Measurements from ENCODE around the gene GRWD1.
A peak's percentile ranks its signal among the peaks of the same experiment; 100 is the strongest.

Gene GRWD1

GRCh38 chr19:48428670-48429069 is 17.1 kb upstream of the GRWD1 start:
- DNase-seq: no peak

GRCh38 chr19:48433337-48433736 is 12.4 kb upstream of the GRWD1 start:
- DNase-seq: no peak

DNA sequence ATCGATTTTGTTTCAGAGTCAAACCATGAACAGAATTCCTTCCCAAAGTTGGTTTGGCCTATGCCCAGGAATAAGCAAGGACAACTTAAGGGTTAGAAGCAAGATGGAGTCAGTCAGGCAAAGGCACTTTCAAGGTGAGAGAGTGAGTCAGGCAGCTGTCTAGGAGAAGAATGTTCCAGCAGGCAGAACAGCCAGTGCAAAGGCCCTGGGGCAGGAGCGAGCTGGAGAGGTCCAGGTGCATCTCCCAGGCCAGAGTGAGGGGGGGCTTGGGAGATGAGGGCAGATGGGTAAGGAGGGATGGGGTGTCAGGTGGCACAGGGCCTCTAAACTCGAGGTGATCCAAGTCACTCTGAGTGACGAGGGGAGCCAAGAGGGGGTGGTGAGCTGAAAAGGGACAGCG is 9.2 kb upstream of the GRWD1 start:
- DNase-seq: no peak

- no peak for DNase-seq
These were observed 4.3 kb upstream of the GRWD1 start for GRCh38 chr19:48441360-48442050.

DNA sequence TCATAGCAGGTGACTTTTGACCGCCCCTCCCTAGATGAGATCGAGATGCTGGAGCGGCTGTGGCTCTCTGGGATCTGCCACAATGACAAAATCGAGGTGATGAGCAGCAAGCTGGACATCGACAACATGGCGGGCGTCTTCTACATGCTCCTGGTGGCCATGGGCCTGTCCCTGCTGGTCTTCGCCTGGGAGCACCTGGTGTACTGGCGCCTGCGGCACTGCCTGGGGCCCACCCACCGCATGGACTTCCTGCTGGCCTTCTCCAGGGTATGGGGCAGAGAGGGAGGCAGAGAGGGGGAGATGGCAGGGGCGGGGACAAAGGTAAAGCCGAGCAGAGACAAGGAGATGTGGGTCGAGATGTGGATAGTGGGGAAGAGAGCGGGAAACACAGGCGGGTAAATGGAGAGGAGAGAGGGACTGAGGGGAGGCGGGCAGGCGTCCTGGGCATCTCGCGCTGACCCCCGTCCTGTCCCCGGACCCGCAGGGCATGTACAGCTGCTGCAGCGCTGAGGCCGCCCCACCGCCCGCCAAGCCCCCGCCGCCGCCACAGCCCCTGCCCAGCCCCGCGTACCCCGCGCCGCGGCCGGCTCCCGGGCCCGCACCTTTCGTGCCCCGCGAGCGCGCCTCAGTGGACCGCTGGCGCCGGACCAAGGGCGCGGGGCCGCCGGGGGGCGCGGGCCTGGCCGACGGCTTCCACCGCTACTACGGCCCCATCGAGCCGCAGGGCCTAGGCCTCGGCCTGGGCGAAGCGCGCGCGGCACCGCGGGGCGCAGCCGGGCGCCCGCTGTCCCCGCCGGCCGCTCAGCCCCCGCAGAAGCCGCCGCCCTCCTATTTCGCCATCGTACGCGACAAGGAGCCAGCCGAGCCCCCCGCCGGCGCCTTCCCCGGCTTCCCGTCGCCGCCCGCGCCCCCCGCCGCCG is 3.4 kb upstream of the GRWD1 start:
- DNase-seq: no peak

DNA sequence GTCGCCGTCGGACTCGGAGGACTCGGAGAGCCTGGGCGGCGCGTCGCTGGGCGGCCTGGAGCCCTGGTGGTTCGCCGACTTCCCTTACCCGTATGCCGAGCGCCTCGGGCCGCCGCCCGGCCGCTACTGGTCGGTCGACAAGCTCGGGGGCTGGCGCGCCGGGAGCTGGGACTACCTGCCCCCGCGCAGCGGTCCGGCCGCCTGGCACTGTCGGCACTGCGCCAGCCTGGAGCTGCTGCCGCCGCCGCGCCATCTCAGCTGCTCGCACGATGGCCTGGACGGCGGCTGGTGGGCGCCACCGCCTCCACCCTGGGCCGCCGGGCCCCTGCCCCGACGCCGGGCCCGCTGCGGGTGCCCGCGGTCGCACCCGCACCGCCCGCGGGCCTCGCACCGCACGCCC is 2.5 kb upstream of the GRWD1 start:
- no peak for DNase-seq

GRCh38 chr19:48443731-48444128 is 2.1 kb upstream of the GRWD1 start:
- DNase-seq: no peak

- no peak for DNase-seq
These were observed 1.5 kb upstream of the GRWD1 start for GRCh38 chr19:48444129-48444935.

GRCh38 chr19:48444936-48445200 is 915 bp upstream of the GRWD1 start:
- DNase-seq: no peak

- DNase-seq: peak; percentile 70
These were observed 552 bp upstream of the GRWD1 start for GRCh38 chr19:48445256-48445605.

DNA sequence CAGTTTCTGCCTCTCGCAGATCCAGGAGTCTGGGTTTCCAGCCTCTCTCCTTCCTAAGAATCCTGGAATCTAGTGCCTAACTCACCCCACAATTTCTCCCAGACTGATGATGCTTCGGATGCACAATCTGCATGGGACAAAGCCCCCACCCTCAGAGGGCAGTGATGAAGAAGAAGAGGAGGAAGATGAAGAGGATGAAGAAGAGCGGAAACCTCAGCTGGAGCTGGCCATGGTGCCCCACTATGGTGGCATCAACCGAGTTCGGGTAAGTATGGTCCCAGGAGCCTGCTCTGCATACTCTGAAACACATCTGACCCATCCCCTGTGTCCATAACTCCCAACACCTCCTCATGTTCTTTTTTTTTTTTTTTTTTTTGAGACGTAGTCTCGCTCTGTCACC is 796 bp downstream of the GRWD1 start:
- DNase-seq: no peak

DNA sequence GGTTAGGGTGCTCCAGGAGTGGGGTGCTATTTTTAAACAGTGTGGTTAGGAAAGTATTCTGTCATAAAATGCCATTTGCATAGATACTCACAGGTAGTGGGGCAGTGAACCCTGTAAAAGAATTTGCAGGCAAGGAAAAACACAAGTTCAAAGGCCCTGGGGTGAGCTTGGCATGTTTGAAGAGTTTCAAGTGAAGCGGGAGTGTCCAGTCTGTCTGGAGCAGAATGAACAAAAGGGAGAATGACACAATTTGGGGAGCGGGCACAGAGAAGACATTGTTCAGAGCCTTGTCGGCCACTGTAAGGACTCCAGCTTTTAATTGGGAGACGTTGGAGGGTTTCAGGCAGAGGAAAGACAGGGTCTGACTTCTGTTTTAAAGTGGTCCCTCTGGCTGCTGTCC is 2.8 kb downstream of the GRWD1 start:
- DNase-seq: no peak

DNA sequence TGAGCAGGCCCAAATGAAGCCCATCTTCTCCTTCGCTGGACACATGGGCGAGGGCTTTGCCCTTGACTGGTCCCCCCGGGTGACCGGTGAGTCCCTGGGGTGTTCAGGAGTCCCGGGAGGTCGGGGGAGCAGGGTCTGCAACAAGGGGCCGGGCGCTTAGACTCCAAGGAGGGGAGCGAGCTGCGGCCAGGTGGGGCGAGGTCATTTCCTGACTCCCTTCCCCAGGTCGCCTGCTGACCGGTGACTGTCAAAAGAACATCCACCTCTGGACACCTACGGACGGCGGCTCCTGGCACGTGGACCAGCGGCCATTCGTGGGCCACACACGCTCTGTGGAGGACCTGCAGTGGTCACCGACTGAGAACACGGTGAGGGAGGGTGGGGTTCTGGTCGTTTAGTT is 4.7 kb downstream of the GRWD1 start:
- DNase-seq: no peak

- no peak for DNase-seq
These were observed 5.1 kb downstream of the GRWD1 start for GRCh38 chr19:48450863-48451262.

DNA sequence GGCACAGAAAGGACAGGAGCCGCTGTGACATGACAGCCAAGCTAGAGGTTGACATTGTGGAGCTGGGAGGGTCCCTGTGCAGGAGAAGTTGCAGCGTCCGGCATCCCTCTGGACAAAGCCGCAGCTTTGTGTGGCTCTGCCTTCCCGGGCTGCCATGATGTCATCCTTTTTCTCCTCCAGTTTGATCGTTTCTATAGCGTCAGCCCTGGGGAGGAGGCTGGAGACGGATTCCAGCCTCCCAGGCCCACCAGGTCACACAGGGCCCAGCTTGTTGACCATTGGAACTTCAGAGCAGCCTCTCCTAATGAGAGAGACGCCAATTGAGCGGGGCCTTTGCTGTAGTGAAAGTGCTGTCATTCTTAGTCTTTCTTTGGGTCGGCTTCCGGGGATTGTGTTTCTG is 5.8 kb downstream of the GRWD1 start:
- DNase-seq: no peak

- no peak for DNase-seq
These were observed 6.8 kb downstream of the GRWD1 start for GRCh38 chr19:48452289-48453190.

DNA sequence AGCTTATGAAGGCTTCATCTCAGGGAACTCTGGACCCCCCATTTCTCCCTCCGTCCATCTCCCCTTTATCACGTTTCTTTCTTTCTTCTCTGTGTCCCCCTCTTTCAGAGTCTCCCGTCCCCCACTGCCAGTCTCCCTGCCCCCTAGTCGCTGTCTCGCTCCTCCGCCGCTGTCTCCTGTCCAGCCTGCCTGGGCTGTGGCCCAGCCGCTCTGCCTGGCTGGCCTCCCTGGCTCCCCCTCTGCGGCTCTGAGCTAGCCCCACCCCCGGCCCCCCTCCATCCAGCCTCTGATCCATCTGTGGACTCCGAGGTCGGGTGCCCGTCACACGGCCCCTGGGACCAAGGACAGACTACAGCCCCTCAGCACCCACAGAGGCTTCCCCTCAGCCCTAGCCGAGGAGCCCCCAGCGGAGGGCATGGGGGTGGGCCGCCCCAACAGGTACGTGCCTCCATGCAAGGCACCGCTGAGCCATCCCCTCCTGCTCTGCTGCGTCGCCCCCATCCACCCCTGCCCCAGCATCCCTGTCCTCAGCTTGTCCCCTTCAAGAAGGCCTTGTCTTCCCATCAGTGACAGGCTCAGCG is 8.5 kb downstream of the GRWD1 start:
- DNase-seq: no peak

- no peak for DNase-seq
These were observed 9.6 kb downstream of the GRWD1 start, which contains the start of gene KCNJ14 for GRCh38 chr19:48455171-48455907. Gene KCNJ14 (plus strand): TSS chr19:48455574. CDS start chr19:48461725, 6,151 bp downstream.

DNA sequence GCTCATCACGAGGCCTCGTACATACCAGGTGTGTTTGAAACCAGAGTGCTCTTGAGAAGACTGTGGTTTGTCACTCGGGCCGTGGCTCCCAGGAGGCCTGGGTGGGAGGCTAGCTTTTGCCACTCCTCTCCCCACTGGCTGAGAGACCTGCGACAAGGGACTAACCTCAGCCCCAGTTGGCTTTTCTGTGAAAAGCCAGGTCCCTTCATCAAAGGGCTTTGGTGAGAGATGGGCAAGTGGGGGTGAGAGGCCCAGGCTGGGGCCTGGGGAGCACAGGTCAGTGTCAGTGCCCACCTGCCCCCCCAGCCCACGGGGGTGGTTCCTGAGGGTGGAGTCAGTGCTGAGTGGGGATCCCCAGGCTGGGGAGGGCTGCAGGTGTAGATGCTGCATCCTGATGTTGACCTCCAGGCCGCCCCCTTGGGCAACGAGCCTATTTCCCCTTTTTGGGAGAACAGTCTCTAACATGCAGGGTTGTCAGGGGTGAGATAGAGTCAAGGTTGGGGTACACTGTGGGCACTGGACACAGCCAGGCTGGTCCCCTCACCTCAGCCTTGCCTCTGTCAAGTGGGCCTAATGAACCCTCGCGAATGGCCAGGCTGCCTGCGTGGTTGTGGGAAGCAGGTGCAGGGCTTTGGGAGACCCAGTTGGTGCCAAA is 10.3 kb downstream of the GRWD1 start:
- no peak for DNase-seq

DNA sequence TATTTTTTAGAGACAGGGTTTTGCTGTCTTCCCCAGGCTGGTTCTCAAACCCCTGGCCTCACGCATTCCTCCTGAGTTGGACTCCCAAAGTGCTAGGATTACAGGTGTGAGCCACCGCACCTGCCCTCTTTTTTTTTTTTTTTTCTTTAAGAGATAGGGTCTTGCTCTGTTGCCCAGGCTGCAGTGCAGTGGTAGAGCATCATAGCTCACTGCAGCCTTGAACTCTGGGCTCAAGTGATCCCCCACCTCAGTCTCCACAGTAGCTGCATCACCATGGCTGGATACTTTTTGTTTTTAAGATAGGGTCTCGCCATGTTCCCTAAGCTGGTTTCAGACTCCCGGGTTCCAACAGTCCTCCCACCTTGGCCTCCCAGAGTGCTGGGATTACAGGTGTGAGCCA is 11.1 kb downstream of the GRWD1 start:
- DNase-seq: no peak

- DNase-seq: no peak
These were observed 12.2 kb downstream of the GRWD1 start for GRCh38 chr19:48458016-48458415.
